HG03039 (cell line): Measurements from ENCODE around the gene ANKS4B.
"Not testable (repeated sequence)": the region's sequence is repeated elsewhere in the genome, so short reads cannot be mapped to it uniquely, and the experiment has no call there.

Source experiments
- ATAC-seq: cut with Tn5 transposase; IDR thresholded peaks from one replicate; pipeline ENCODE4 v1.9.1; 2021; ENCODE audit warnings: mild to moderate bottlenecking, moderate library complexity; ENCODE audit not compliant: unreplicated experiment

ANKS4B gene

DNA sequence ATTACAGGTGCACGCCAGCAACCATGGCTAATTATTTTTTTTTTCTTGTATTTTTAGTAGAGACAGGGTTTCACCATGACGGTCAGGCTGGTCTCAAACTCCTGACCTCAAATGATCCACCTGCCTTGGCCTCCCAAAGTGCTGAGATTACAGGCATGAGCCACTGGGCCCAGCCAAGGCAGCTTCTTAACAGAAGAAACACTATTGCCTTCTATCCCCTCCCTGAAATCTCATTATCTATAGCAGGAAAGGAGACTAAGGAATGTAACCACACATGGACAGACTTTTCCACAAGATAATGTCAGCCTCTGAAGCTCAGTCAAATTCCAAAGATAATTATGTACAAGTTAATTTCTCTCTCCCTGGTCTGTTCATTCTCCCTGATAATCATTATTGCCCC lies 16.4 kb upstream of the ANKS4B start:
- no peak for ATAC-seq

DNA sequence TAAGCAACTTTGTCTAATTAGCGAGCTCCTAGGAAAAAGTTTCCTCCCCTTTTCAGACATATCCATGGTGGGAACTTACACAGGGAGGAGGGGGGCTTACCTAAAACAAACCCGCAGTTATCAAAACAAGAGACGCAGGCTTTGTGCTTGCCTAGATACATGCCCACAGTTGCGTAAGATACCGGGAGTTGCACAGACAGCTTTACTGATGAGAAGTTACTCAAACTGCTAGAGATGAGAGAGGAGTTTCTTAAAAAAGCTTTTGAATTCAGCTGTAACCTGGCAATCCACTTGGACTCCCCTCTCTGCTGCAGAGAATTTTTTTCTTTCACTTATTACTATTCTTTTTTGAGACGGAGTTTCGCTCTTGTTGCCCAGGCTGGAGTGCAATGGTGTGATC lies 15.3 kb upstream of the ANKS4B start:
- no peak for ATAC-seq

DNA sequence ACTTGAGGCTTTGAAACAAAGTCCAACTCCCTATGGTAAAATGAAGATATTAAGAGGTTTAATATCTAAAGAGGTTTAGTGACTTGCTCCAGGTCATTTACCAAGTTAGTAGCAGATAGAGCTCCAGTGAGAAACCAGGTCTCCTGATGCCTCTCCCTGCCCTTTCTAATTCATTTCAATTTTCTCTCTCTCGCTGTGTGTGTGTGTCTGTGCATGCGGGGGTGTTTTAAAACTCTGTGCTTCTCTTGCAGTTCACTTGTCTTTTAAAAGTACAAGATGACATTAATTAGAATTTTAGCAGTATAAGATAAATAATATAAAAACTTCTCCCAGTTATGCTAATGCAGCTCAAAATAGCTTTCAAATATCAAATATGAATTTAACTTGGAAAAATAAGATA lies 13.9 kb upstream of the ANKS4B start:
- no peak for ATAC-seq

DNA sequence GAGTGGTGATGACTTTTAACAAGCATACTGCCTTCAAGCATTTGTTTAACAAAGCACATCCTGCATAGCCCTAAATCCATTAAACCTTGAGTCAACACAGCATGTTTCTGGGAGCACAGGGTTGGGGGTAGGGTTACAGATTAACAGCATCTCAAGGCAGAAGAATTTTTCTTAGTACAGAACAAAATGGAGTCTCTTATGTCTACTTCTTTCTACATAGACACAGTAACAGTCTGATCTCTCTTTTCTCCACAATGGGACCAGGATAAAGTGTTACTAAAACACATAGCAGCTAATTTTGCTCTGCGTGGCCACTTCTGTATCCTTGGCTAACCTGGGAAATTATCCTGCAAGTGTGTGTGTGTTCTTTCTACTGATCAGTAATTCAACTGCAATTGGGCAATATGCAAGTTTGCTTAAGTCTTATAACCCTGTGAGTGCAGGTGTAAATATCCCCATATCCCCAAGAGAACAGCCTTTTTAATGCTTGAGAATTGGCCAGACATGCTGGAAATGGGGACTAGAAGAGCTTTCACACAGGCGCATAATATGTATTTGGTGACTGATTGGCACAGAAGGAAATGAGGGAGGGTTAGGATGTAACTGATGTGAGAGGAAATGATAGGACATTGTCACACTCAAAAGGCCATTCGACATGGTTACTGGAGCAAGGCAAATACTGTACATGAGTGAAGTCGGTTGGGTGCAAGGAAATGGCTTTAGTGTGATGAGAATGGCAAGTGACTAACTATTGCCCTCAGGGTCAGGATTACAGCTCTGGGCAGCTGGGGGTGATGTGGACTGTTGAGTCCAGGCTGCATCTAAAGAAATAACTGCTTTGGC lies 10.8 kb upstream of the ANKS4B start:
- ATAC-seq: no peak

DNA sequence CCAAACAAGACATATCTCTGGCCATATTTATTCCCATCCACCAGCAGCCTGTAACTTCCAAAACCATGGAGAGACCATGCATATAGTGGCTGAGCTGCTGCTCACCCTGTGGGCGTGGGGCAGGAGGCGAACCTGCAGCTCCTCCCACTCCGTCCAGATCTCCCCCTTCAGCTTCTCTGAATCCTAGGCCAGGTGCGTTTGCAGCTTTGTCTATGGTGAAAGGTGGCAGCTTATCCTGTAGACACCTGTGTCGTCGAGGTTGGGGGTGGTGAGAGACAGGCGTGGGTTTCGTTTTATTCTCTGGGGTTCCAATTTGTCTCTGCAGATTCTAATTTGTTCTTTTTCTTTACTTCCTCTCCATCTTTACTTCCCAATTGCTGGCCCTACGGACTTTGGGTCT lies 9.7 kb upstream of the ANKS4B start:
- no peak for ATAC-seq

DNA sequence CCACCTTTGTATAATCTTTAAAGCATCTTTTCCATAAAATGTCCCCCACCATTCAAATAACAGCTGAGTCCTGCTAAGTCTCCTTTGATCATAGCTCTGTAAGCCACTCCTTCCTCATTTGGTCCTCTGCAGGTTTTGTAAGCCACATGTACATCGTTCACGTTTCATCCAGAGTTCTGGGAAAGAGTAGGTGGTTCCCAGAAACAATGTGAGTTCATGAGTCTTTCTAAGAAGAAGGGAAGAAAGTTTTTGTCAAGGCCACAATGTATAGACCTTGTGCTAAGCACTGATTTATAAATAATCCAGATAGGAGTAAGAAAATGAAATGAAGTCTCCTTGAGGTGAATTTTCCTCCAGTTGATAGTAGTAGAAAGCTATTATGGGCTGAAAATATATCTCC lies 8.7 kb upstream of the ANKS4B start:
- no peak for ATAC-seq

DNA sequence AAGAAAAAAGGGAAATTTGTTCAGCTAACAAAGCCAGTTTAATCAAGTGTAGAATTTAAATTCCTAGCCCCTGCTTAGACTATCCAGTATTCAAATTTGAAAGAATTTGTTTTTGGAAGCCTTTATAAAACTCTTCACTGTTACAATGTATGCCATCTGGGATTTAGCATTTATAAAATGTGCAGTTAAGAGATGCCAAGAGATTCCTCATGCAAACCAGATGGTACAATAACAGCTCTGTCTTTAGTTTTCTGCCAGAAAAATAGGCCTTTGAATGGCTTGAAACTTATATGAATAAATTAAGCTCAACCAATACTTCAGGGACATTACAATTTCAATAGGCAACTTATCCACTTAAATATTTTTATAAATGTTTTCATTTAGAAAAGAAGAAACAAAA lies 6.8 kb upstream of the ANKS4B start:
- no peak for ATAC-seq

DNA sequence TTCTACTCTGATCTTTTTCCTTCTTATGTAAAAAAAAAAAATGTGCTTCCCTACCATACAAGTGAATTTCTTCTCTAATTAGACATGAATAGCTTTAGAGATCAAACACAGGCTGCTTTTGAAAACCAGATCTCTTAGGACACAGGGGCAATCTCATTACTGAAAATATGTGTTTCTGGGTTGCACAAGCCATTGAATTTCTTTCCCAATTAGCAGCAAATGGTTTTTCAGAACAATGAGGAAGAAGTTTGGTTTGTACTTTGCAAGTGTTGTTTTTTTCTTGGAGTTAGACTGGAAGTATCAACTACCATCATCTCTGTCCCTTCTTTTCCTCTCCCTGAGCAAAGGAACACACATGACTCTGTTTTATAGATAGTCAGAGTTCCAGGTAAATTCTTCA lies 5.6 kb upstream of the ANKS4B start:
- ATAC-seq: no peak

DNA sequence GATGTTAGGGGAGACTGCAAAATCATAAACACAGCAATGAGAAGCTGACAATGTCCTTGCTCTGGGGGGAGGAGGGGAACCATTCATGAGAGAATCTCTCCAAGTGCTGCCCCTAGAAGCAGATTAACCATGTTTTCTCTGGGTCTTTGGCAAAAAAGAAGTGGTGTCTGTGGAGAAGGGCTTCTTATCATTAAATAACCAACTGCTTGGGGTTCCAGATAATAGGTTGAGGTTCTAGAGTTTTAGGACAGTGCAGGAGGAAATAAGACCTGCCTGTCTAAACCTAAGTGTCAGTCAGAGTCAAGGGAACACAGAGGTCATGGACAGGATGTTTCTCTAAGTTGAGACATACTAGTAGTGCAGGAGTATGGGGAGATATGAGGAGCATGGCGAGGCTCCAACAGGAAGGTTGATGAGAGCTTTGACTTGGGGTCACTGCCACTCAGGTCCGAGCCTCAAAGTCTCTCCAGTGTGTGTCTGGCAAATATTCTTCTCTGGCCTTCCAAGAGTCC lies 5.1 kb upstream of the ANKS4B start:
- no peak for ATAC-seq

DNA sequence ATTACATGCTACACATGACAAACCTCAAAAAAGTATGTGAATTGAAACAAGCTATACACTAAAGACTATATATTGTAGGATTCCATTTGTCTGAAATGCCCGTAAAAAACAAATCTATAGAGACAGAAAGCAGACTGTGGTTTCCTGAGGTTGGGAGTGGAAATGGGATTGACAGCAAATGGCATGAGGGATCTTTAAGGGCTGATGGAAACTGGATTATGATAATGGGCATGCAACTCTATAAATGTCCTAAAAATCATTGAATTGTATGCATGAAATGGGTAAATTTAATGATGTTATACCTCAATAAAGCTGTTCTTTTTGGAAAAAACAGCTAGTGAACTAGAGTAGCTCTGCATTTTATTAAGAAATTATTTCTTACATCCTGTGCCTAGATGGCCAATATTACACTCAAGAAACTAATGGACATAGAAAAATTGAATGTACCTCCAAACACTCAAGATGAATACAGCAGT lies 416 bp upstream of the ANKS4B start:
- ATAC-seq: no peak

DNA sequence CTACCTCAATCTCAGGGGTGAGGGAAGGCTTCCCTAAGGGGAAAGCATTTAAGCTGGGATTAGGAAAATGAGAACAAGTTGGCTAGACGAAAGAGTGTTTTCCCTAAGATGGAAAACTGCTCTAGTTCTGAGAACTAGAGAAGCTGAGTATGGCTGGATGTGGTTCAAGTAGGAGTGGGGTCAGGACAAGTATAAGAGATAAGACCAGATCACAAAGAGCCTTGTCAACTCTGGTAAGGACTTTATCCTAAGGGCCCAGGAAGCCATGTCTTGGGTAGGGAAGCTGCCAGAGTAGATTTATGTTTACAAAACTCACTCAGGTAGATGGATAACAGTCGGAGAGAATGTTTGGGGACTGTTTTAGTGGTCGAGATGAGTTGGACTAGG lies 1.7 kb downstream of the ANKS4B start:
- no peak for ATAC-seq

DNA sequence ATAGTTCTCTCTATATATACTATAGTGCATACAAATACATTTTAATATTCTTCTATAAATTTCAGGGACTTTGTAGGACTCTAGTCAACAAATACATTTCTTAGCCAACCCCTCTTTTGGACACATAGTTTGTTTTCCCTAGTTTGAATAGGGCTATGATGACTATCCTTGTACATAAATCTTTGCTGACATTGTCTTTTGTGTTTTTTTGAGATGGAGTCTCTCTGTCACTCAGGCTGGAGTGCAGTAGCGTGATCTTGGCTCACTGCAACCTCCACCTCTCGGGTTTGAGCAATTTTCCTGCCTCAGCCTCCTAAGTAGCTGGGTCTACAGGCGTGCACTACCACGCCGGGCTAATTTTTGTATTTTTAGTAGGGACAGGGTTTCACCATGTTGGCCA lies 3.3 kb downstream of the ANKS4B start:
- ATAC-seq: no peak

DNA sequence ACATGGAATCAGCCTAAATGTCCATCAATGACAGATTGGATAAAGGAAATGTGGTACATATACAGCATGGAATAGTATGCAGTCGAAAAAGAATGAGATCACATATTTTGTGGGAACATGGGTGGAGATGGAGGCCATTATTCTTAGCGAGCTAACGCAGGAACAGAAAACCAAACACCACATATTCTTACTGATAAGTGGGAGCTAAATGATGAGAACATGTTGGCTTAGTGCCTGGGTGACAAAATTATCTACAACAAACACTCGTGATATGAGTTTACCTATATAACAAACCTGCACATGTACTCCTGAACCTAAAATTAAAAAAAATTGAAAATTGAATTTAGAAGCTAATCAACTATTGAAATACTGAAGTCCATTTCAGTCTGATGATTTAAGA lies 6.1 kb downstream of the ANKS4B start:
- no peak for ATAC-seq

DNA sequence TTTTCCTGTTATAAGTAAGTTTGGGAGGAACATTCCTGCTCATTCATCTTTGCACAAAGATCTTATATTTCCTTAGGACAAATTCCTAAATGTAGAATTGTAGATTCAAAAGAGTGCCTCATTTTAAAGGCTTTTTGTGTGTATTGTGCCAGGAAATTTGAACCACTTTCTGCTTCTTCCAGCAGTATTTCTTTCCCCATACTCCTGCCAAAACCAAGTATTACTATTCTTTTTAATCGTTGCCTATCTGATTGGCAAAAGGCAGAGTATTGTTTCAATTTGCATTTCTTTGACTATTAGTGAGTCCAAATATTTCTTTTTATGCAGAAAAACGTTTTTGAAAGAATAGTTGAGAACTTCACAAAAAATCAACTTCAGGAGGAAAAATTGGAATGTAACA lies 9.3 kb downstream of the ANKS4B start:
- no peak for ATAC-seq

DNA sequence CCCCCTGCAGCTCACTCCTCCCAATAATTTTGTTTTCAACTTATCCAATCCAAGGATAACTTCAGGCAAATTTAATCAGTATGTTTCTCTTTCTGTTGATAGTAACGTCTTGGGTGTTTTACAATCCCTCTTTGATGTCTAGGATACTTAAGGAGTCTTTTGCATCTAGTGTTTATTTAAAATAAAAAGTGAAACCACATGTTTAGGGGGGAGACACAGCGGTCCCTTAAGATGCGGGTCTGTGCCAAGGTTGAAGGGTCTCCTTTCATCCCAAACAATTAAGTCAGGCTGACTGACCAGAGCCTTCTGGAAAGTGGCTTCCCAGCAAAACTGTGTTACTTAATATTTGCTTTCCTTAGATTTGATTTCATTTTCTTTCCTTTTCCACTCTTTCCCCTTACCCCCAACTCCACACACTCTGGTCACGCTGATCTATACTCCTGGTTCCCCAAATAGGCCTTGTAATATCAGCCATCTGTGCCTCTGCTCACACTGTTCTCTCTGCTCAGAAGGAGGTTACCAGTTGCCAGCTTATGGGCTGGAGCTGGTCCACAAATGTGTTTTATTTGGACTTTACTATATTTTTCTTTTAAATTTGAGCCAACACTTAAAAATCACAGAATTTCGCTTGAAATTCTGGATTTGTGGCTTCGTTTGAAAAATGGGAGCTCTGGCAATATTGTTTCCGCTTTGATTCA lies 11.2 kb downstream of the ANKS4B start:
- no peak for ATAC-seq

DNA sequence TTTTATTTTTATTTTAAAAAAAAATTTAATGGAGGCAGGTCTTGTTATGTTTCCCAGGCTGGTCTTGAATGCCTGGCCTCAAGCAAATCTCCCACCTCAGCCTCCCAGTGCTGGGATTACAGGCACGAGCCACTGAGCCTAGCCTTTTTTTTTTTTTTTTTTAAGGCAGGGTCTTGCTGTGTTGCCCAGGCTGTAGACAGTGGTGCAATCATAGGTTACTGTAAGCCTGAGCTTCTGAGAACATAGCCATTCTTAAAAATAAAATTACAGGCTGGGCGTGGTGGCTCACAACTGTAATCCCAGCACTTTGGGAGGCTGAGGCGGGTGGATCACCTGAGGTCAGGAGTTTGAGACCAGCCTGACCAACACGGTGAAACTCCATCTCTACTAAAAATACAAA lies 14.7 kb downstream of the ANKS4B start:
- not testable (repeated sequence) for ATAC-seq

DNA sequence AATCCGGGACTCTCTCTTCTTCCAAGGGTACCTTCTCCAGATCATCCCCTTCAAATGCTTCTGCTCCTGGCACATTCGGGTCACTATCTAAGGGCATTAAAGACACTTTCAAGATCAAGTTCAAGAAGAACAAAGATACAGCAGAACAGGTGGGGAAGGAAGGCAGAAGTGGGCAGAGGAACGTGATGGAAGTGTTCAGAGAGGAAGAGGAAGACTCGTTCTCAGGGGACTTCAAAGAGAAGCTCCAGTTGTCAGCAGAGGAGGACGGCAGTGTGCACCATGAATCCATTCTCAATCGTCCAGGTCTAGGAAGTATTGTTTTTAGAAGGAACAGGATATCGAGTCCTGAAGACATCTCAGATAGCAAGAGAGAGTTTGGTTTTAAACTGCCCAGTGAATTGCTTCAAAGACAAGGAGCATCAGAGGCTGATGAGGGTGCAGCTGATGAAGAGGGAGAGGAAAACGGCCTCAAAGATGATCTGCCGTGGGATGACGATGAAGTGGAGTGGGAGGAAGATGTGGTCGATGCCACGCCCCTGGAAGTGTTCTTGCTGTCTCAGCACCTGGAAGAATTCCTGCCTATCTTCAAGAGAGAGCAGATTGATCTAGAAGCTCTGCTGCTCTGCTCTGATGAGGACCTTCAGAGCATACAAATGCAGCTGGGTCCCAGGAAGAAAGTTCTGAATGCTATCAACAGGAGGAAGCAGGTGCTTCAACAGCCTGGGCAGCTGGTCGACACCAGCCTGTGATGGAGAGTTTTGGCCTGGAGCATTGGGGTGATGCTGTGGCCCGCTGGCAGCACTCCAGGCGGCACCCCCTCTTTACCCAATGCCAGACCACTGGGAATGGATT lies 16.8 kb downstream of the ANKS4B start:
- no peak for ATAC-seq

DNA sequence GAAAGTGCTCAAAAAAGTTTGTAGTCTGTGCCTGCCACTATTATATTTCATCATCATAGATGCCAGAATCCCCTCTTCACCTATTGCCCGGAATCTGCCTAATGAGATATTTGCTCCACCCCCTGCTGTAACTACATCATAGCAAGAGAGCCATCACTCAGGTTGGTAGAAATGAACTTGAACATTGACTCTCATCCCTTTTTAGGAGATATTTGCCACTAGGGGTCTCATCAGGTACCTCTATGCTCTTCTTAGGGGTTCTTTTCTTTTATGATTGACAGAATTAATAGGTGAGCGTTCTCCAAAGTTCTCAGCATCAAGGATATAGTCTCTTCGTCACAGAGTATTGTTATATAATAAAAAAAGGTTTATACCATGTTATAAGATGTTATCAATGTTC lies 20.0 kb downstream of the ANKS4B start:
- no peak for ATAC-seq

DNA sequence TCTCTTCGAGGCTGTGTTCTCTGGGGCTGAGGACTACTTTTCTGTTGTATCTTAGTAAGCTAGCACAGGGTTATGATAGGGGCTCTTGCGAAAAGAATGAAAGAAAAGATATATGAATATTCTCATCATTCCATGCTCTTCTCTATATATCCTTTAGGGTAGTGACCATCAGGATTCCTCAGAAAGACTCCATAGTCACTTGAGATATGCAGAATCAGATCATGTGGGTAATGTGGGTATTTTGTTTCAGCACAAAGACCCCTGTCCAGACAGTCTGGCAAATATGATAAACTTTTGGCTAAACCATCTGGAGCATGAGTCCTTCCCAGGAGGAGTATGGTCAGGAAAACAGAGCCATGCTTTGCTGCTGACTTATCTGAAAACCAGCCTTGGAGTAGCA lies 23.1 kb downstream of the ANKS4B start:
- no peak for ATAC-seq

DNA sequence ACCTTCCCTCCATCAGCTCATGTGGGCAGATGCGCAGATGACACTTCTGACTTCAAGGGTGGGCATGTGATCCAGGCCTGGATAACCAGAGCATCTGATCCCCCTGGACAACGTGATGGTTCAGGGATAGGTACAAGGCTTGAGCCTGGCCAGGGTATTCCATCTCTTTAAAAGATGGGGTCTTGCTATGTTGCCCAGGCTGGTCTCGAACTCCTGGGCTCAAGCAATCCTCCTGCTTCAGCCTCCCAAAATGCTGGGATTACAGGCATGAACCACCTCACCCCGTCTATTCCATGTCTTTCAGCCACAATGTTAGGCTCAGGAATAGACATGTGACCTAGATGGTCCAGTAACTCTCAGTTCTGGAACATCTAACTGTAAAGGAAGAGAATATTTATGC lies 23.8 kb downstream of the ANKS4B start:
- no peak for ATAC-seq
